ENCODE data around the gene PSMG3. TPM values are rescaled to one million over a fixed set of nuclear protein-coding genes. Genes with fewer than 3 reads are reported as not detected.

The PSMG3 gene
- polyA plus RNA-seq, 1 donor (not counting 4 experiments of a cell fraction or from before 2014, with no cell fraction given), result 49.6 TPM

GRCh38 chr7:1580422-1581030 is 10.7 kb upstream of the PSMG3 start:
- Histone ChIP-seq H3K4me3 (ENCODE audit: control insufficient read depth in 2 of 3, extremely low read depth in 1 of 3, insufficient read depth in 2 of 3, low read depth in 1 of 3, low read length in 3 of 3) (no peak overlapping the region), H3K4me1 (ENCODE audit: control insufficient read depth, extremely low read depth, insufficient read depth, low read length) (no peaks in the 10 kb centered on the region), H3K9me3 (ENCODE audit: control insufficient read depth, low read depth, low read length) (no peaks in the 10 kb centered on the region), H3K36me3 (ENCODE audit: control insufficient read depth in 2 of 2, extremely low read depth in 1 of 2, insufficient read depth in 2 of 2, low read length in 2 of 2) (no peaks in the 10 kb centered on the region), H4K20me1 (ENCODE audit: control insufficient read depth, extremely low read depth, insufficient read depth, low read length) (peaks cover 2% of the 10 kb centered on the region), H3K27ac (ENCODE audit: control insufficient read depth, insufficient read depth, low read length) (no peak overlapping the region), H3K27me3 (ENCODE audit: control insufficient read depth, extremely low read depth, insufficient read depth, low read length) (no peaks in the 10 kb centered on the region), H3K4me2 (ENCODE audit: control insufficient read depth, extremely low read depth, insufficient read depth, low read depth, low read length) (no peak overlapping the region), H2AFZ (ENCODE audit: control insufficient read depth, low read length) (no peak overlapping the region), H3K79me2 (ENCODE audit: control insufficient read depth, insufficient read depth, low read length) (no peaks in the 10 kb centered on the region), H3K9ac (ENCODE audit: control insufficient read depth, extremely low read depth, insufficient read depth, low read length) (no peak overlapping the region), H3K9me1 (ENCODE audit: control insufficient read depth, extremely low read depth, insufficient read depth, low read length) (no peaks in the 10 kb centered on the region)
- no peak for FAIRE-seq
- TF ChIP-seq EZH2 (IDR thresholded peaks at IDR 0.05; ENCODE audit: low read length) (no peak), CTCF (optimal IDR thresholded peaks at IDR 0.05 in 1 of 3, IDR thresholded peaks at IDR 0.05 in 1 of 3, conservative IDR thresholded peaks at IDR 0.05 in 1 of 3; ENCODE audit: extremely low read depth in 1 of 3, insufficient read depth in 2 of 3, low read length in 3 of 3) (no peak)
- no peak for DNase-seq (ENCODE audit: low read depth, low spot score)
- dilution Hi-C loops (cut with MboI; ENCODE audit: extremely low pct_ligation_motif_present, low sequenced_read_pairs), result no loop called here

- H3K4me1 ChIP-seq (ENCODE audit: control insufficient read depth, extremely low read depth, insufficient read depth, low read length), result no peaks in the 10 kb centered on the region
- no peak overlapping the region for H2AFZ ChIP-seq (ENCODE audit: control insufficient read depth, low read length)
- H3K36me3 ChIP-seq (ENCODE audit: control insufficient read depth in 2 of 2, extremely low read depth in 1 of 2, insufficient read depth in 2 of 2, low read length in 2 of 2), result no peaks in the 10 kb centered on the region
- H3K79me2 ChIP-seq (ENCODE audit: control insufficient read depth, insufficient read depth, low read length), result no peaks in the 10 kb centered on the region
- TF ChIP-seq EZH2 (IDR thresholded peaks at IDR 0.05; ENCODE audit: low read length), result no peak
- TF ChIP-seq CTCF (optimal IDR thresholded peaks at IDR 0.05 in 1 of 3, IDR thresholded peaks at IDR 0.05 in 1 of 3, conservative IDR thresholded peaks at IDR 0.05 in 1 of 3; ENCODE audit: extremely low read depth in 1 of 3, insufficient read depth in 2 of 3, low read length in 3 of 3), result peak; percentile 65 to 96 (median 94)
- H3K4me2 ChIP-seq (ENCODE audit: control insufficient read depth, extremely low read depth, insufficient read depth, low read depth, low read length), result no peak overlapping the region
- H3K9ac ChIP-seq (ENCODE audit: control insufficient read depth, extremely low read depth, insufficient read depth, low read length), result no peak overlapping the region
- H3K27me3 ChIP-seq (ENCODE audit: control insufficient read depth, extremely low read depth, insufficient read depth, low read length), result no peaks in the 10 kb centered on the region
- no peak overlapping the region for H3K4me3 ChIP-seq (ENCODE audit: control insufficient read depth in 2 of 3, extremely low read depth in 1 of 3, insufficient read depth in 2 of 3, low read depth in 1 of 3, low read length in 3 of 3)
- FAIRE-seq (peak; percentile 88), DNase-seq (ENCODE audit: low read depth, low spot score) (no peak)
- no peak overlapping the region for H3K27ac ChIP-seq (ENCODE audit: control insufficient read depth, insufficient read depth, low read length)
- H4K20me1 ChIP-seq (ENCODE audit: control insufficient read depth, extremely low read depth, insufficient read depth, low read length), result peaks cover 2% of the 10 kb centered on the region
- no peaks in the 10 kb centered on the region for H3K9me3 ChIP-seq (ENCODE audit: control insufficient read depth, low read depth, low read length)
- dilution Hi-C loops (cut with MboI; ENCODE audit: extremely low pct_ligation_motif_present, low sequenced_read_pairs), result no loop called here
- no peaks in the 10 kb centered on the region for H3K9me1 ChIP-seq (ENCODE audit: control insufficient read depth, extremely low read depth, insufficient read depth, low read length)
These were observed 9.9 kb upstream of the PSMG3 start for GRCh38 chr7:1579481-1580421.
